ENCODE data around the gene EPC2.
"Not testable (repeated sequence)": the region's sequence is repeated elsewhere in the genome, so short reads cannot be mapped to it uniquely, and the experiment has no call there.

Gene EPC2

GRCh38 chr2:148619560-148620195, 24.9 kb upstream of the EPC2 start:
- H3K4me1 Mint-ChIP-seq = peaks cover 12% of the 10 kb centered on the region
- ATAC-seq (no peak), DNase-seq (no peak)
- H3K27me3 Mint-ChIP-seq = no peaks in the 10 kb centered on the region
- peaks cover 0 to 6% of the 10 kb centered on the region in 2 donors for H3K9me3 Mint-ChIP-seq
- H3K27ac Mint-ChIP-seq = no peak overlapping the region
- no peak overlapping the region for H3K4me3 Mint-ChIP-seq

GRCh38 chr2:148622366-148622765, 22.2 kb upstream of the EPC2 start:
- H3K4me3 Mint-ChIP-seq = no peak overlapping the region
- ATAC-seq (no peak), DNase-seq (no peak)
- H3K27me3 Mint-ChIP-seq = no peaks in the 10 kb centered on the region
- no peak overlapping the region for H3K27ac Mint-ChIP-seq
- no peaks in the 10 kb centered on the region for H3K4me1 Mint-ChIP-seq
- H3K9me3 Mint-ChIP-seq = peaks cover 0 to 6% of the 10 kb centered on the region in 2 donors

GRCh38 chr2:148623086-148623485, 21.5 kb upstream of the EPC2 start:
- ATAC-seq = no peak
- no peak for DNase-seq
- H3K4me1 Mint-ChIP-seq = no peaks in the 10 kb centered on the region
- no peak overlapping the region for H3K4me3 Mint-ChIP-seq
- H3K27me3 Mint-ChIP-seq = no peaks in the 10 kb centered on the region
- H3K27ac Mint-ChIP-seq = no peak overlapping the region
- peaks cover 0 to 6% of the 10 kb centered on the region in 2 donors for H3K9me3 Mint-ChIP-seq

GRCh38 chr2:148627224-148627623, 17.3 kb upstream of the EPC2 start:
- Mint-ChIP-seq H3K4me3 (no peak overlapping the region), H3K9me3 (no peaks in the 10 kb centered on the region), H3K27me3 (no peaks in the 10 kb centered on the region), H3K4me1 (no peaks in the 10 kb centered on the region), H3K27ac (no peak overlapping the region)
- no peak for DNase-seq
- ATAC-seq = no peak

GRCh38 chr2:148634749-148635148, 9.8 kb upstream of the EPC2 start:
- H3K4me3 Mint-ChIP-seq = no peak overlapping the region
- H3K9me3 Mint-ChIP-seq = no peaks in the 10 kb centered on the region
- peaks cover 8% of the 10 kb centered on the region for H3K27me3 Mint-ChIP-seq
- DNase-seq (no peak), ATAC-seq (no peak)
- H3K27ac Mint-ChIP-seq = no peak overlapping the region
- H3K4me1 Mint-ChIP-seq = no peaks in the 10 kb centered on the region

GRCh38 chr2:148638543-148638942, 6.0 kb upstream of the EPC2 start:
- H3K27ac Mint-ChIP-seq = no peak overlapping the region
- ATAC-seq (no peak), DNase-seq (no peak)
- no peaks in the 10 kb centered on the region for H3K9me3 Mint-ChIP-seq
- H3K27me3 Mint-ChIP-seq = peaks cover 2% of the 10 kb centered on the region
- H3K4me1 Mint-ChIP-seq = peaks cover 9% of the 10 kb centered on the region
- no peak overlapping the region for H3K4me3 Mint-ChIP-seq

- Mint-ChIP-seq H3K9me3 (no peaks in the 10 kb centered on the region), H3K27me3 (no peaks in the 10 kb centered on the region), H3K4me3 (no peak overlapping the region), H3K27ac (no peak overlapping the region), H3K4me1 (peaks cover 14% of the 10 kb centered on the region)
- ATAC-seq = no peak
- DNase-seq = no peak
Measured at GRCh38 chr2:148640767-148641166, 3.8 kb upstream of the EPC2 start.

GRCh38 chr2:148642112-148642744, 2.3 kb upstream of the EPC2 start:
- ATAC-seq (no peak), DNase-seq (no peak)
- Mint-ChIP-seq H3K27ac (no peak overlapping the region), H3K9me3 (no peaks in the 10 kb centered on the region), H3K4me3 (no peak overlapping the region), H3K4me1 (peaks cover 14% of the 10 kb centered on the region), H3K27me3 (no peaks in the 10 kb centered on the region)

GRCh38 chr2:148642891-148643416, 1.6 kb upstream of the EPC2 start:
- H3K4me1 Mint-ChIP-seq = peaks cover 14% of the 10 kb centered on the region
- H3K9me3 Mint-ChIP-seq = no peaks in the 10 kb centered on the region
- peak in 1 of 2 donors; percentile 15 for DNase-seq
- peak overlapping the region; percentile 90 to 91 for H3K4me3 Mint-ChIP-seq
- ATAC-seq = no peak
- H3K27me3 Mint-ChIP-seq = no peaks in the 10 kb centered on the region
- H3K27ac Mint-ChIP-seq = peak overlapping the region; percentile 50 to 66

GRCh38 chr2:148643421-148643820, 1.1 kb upstream of the EPC2 start:
- H3K9me3 Mint-ChIP-seq = no peaks in the 10 kb centered on the region
- H3K4me3 Mint-ChIP-seq = peak overlapping the region; percentile 90 to 91
- peak; percentile 6 to 31 for DNase-seq
- peak overlapping the region; percentile 91 for H3K27ac Mint-ChIP-seq
- ATAC-seq = peak; percentile 54
- peaks cover 14% of the 10 kb centered on the region for H3K4me1 Mint-ChIP-seq
- no peaks in the 10 kb centered on the region for H3K27me3 Mint-ChIP-seq

GRCh38 chr2:148644883-148645538, 460 bp downstream of the EPC2 start:
- peak overlapping the region; percentile 100 for H3K27ac Mint-ChIP-seq

GRCh38 chr2:148645539-148646230, 1.1 kb downstream of the EPC2 start:
- ATAC-seq (peak; percentile 71), DNase-seq (peak; percentile 73)
- peak overlapping the region; percentile 87 to 91 for H3K4me3 Mint-ChIP-seq
- H3K4me1 Mint-ChIP-seq = peaks cover 29% of the 10 kb centered on the region
- no peaks in the 10 kb centered on the region for H3K9me3 Mint-ChIP-seq
- no peaks in the 10 kb centered on the region for H3K27me3 Mint-ChIP-seq
- H3K27ac Mint-ChIP-seq = peak overlapping the region; percentile 100

More at GRCh38 chr2:148644883-148645538, 460 bp downstream of the EPC2 start:
- DNase-seq (peak; percentile 95 to 96), ATAC-seq (peak; percentile 68)
- Mint-ChIP-seq H3K4me1 (peaks cover 22% of the 10 kb centered on the region), H3K4me3 (peak overlapping the region; percentile 87 to 91), H3K9me3 (no peaks in the 10 kb centered on the region), H3K27me3 (no peaks in the 10 kb centered on the region)

GRCh38 chr2:148646231-148646559, 1.6 kb downstream of the EPC2 start:
- DNase-seq = no peak
- Mint-ChIP-seq H3K4me3 (peak overlapping the region; percentile 87 to 91), H3K27ac (peak overlapping the region; percentile 96 to 100), H3K4me1 (peaks cover 34% of the 10 kb centered on the region), H3K9me3 (no peaks in the 10 kb centered on the region), H3K27me3 (no peaks in the 10 kb centered on the region)
- ATAC-seq = no peak

- not testable (repeated sequence) for H3K27ac Mint-ChIP-seq
Measured at GRCh38 chr2:148647711-148648110, 3.2 kb downstream of the EPC2 start.

GRCh38 chr2:148649936-148650335, 5.4 kb downstream of the EPC2 start:
- no peak overlapping the region for H3K27ac Mint-ChIP-seq

More at GRCh38 chr2:148647711-148648110, 3.2 kb downstream of the EPC2 start:
- not testable (repeated sequence) for H3K9me3 Mint-ChIP-seq, ATAC-seq, H3K27me3 Mint-ChIP-seq, DNase-seq
- Mint-ChIP-seq H3K4me3 (peak overlapping the region in 1 of 2 donors; percentile 27), H3K4me1 (peaks cover 49% of the 10 kb centered on the region)

More at GRCh38 chr2:148649936-148650335, 5.4 kb downstream of the EPC2 start:
- no peak for ATAC-seq
- H3K4me3 Mint-ChIP-seq = no peak overlapping the region
- H3K9me3 Mint-ChIP-seq = no peaks in the 10 kb centered on the region
- H3K27me3 Mint-ChIP-seq = no peaks in the 10 kb centered on the region
- DNase-seq = no peak
- peaks cover 58% of the 10 kb centered on the region for H3K4me1 Mint-ChIP-seq

Data from stimulated activated naive CD8-positive, alpha-beta T cell treated with anti-CD3 and anti-CD28 coated beads, Interleukin-15, amount 100 ng/mL, for 72 hours (primary cell).